Stimulated activated CD4-positive, alpha-beta T cell treated with anti-CD3 and anti-CD28 coated beads, Interleukin-1b, Interleukin-23, amount 100 ng/mL, for 48 hours (primary cell): ENCODE measurements around the gene ENTR1.

Source experiments
- DNase-seq: peaks from one replicate; pipeline ENCODE4 v3.0.0-alpha.2; 2020

Gene ENTR1

GRCh38 chr9:136359774-136360718 is 50.4 kb downstream of the ENTR1 start:
- no peak for DNase-seq

GRCh38 chr9:136358888-136359287 is 51.5 kb downstream of the ENTR1 start:
- DNase-seq, result no peak

- no peak for DNase-seq
Measured at GRCh38 chr9:136358016-136358415, 52.4 kb downstream of the ENTR1 start.

GRCh38 chr9:136357202-136357725 is 53.1 kb downstream of the ENTR1 start:
- DNase-seq, result no peak

GRCh38 chr9:136355616-136356557 is 54.5 kb downstream of the ENTR1 start:
- DNase-seq, result no peak

GRCh38 chr9:136354592-136355085 is 55.8 kb downstream of the ENTR1 start:
- no peak for DNase-seq

GRCh38 chr9:136353757-136354488 is 56.5 kb downstream of the ENTR1 start:
- DNase-seq, result no peak

- no peak for DNase-seq
Measured at GRCh38 chr9:136353088-136353487, 57.3 kb downstream of the ENTR1 start.

GRCh38 chr9:136352682-136353081 is 57.7 kb downstream of the ENTR1 start:
- DNase-seq, result no peak
